HEK293T (cell line): ENCODE measurements around the gene KISS1R.

Experiments used
- BHLHE40 ChIP-seq: fragments of 450-650 bp; IDR thresholded peaks from 2 replicates; pipeline ENCODE4 v1.6.1; 2016; ENCODE audit warnings: mild to moderate bottlenecking, moderate library complexity, borderline replicate concordance
- CTBP1 ChIP-seq: fragments of 450-650 bp; IDR thresholded peaks from 2 replicates; pipeline ENCODE4 v1.6.1; 2016; ENCODE audit warnings: borderline replicate concordance
- ELF4 ChIP-seq: fragments of 450-650 bp; IDR thresholded peaks from 2 replicates; pipeline ENCODE4 v1.6.1; 2017; ENCODE audit warnings: antibody characterized with exemption
- FOXA1 ChIP-seq: fragments of 450-650 bp; IDR thresholded peaks from 2 replicates; pipeline ENCODE4 v1.6.1; 2016; ENCODE audit warnings: mild to moderate bottlenecking
- FOXM1 ChIP-seq: fragments of 450-650 bp; IDR thresholded peaks from 2 replicates; pipeline ENCODE4 v1.6.1; 2017; ENCODE audit warnings: mild to moderate bottlenecking, borderline replicate concordance
- HDGF ChIP-seq: fragments of 450-650 bp; IDR thresholded peaks from 2 replicates; pipeline ENCODE4 v1.6.1; 2017; ENCODE audit warnings: antibody characterized with exemption, borderline replicate concordance
- LEF1 ChIP-seq: fragments of 450-650 bp; IDR thresholded peaks from 2 replicates; pipeline ENCODE4 v1.6.1; 2017; ENCODE audit warnings: mild to moderate bottlenecking, borderline replicate concordance
- NFRKB ChIP-seq: fragments of 450-650 bp; IDR thresholded peaks from 2 replicates; pipeline ENCODE4 v1.6.1; 2016; ENCODE audit warnings: mild to moderate bottlenecking, moderate library complexity
- SUZ12 ChIP-seq: fragments of 450-650 bp; IDR thresholded peaks from 2 replicates; pipeline ENCODE4 v1.6.1; 2016; ENCODE audit warnings: mild to moderate bottlenecking
- ZNF384 ChIP-seq: fragments of 450-650 bp; IDR thresholded peaks from 2 replicates; pipeline ENCODE4 v1.6.1; 2016

DNA sequence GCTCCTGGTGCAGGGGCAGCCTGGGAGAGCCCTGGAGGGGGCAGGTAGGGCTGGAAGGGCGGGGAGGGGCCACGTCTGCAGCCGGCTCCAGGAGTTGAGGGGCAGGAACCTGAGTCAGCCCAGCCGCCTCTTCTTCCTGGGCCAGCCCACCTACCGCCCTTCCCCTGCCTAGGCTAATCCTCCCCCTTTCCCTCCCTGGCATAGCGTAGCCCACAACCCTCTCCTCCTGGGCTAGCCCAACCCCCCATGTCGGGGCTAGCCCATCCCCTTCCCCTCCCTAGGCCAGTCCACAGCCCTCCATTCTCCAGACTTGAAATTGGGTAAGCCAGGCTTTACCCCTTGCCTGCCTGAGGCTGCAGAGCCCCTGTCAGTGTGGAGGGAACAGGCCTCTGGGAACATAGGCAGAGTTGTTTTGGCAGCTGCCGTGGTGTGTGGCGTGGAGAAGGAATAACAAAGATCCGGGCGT is 46.4 kb downstream of the KISS1R start:
- TF ChIP-seq FOXA1 (no peak), SUZ12 (no peak), CTBP1 (no peak), FOXM1 (no peak), ELF4 (no peak), ZNF384 (no peak), NFRKB (no peak), BHLHE40 (no peak), LEF1 (no peak), HDGF (no peak)
